Heart right ventricle (tissue), 16 donors: ENCODE data around the gene ATXN3. TPM values are rescaled to one million over a fixed set of nuclear protein-coding genes. Genes with fewer than 3 reads are reported as not detected.

Experiments
- ATAC-seq, 8 donors: fragments of 200-7000 bp; cut with Tn5 transposase; one replicate each; pipeline ENCODE4 v1.9.1; 2020; ENCODE audit warnings: mild to moderate bottlenecking in 8 of 8, moderate library complexity in 8 of 8, moderate number of reproducible peaks in 1 of 8
- DNase-seq, 2 donors: peaks; one replicate each; pipeline ENCODE4 v3.0.0-alpha.2; 2020
- H3K27ac ChIP-seq, 10 donors: fragments of 200-600 bp; sonication (generic) in 2 of 10; one replicate each; pipeline versions ENCODE4 v1.5.0 to v1.8.0; 2020 to 2022; ENCODE audit warnings: mild to moderate bottlenecking in 3 of 10
- H3K27me3 ChIP-seq, 7 donors: fragments of 200-600 bp; one replicate each; pipeline ENCODE4 v1.8.0; 2021 to 2022; ENCODE audit warnings: mild to moderate bottlenecking in 2 of 7
- H3K36me3 ChIP-seq, 9 donors: fragments of 200-600 bp; sonication (generic) in 1 of 9; one replicate each; pipeline versions ENCODE4 v1.5.0 to v1.8.0; 2020 to 2022; ENCODE audit warnings: mild to moderate bottlenecking in 2 of 9
- H3K4me1 ChIP-seq, 9 donors: fragments of 200-600 bp; sonication (generic) in 1 of 9; one replicate each; pipeline versions ENCODE4 v1.5.0 to v1.8.0; 2020 to 2022; ENCODE audit warnings: mild to moderate bottlenecking in 4 of 9
- H3K4me3 ChIP-seq, 10 donors: fragments of 200-600 bp; sonication (generic) in 2 of 10; one replicate each; pipeline versions ENCODE4 v1.5.0 to v1.8.0; 2020 to 2022; ENCODE audit warnings: mild to moderate bottlenecking in 7 of 10, moderate library complexity in 2 of 10
- H3K9me3 ChIP-seq, 11 donors: fragments of 200-600 bp in 10 of 11; sonication (generic) in 2 of 11; one replicate each; pipeline versions ENCODE4 v1.5.0 to v1.8.0; 2013 to 2022; ENCODE audit warnings: mild to moderate bottlenecking in 2 of 11, control low read depth in 1 of 11, moderate library complexity in 1 of 11
- WGBS, 2 donors: extraction: QIAGEN DNeasy Blood & Tissue Kit; methylation state at CpG; one replicate each; pipeline ENCODE4 v1.1.7; 2013; ENCODE audit warnings: inconsistent platforms in 1 of 2; 5-methylcytosine and 5-hydroxymethylcytosine counted together
- intact Hi-C, 10 donors: fragments of 100-400 bp; cut with DNase I; formaldehyde crosslinking; loops; one replicate each; pipeline versions ENCODE4 v1.11.1 to v1.14.2; 2022
- polyA plus RNA-seq, 2 donors: library from polyadenylated mRNA; stranded (reverse); fragments of 200-250 nt; gene quantifications; one replicate each; pipeline ENCODE4 v1.2.3, GENCODE V29; 2013
- total RNA-seq, 10 donors: library from RNA; stranded (reverse); fragmentation: NEBNext Ultra II Directional in 3 of 10; extraction: Animal tissue kit (Norgen Biotek cat#: 25700) in 3 of 10; gene quantifications; one replicate each; pipeline versions ENCODE4 v1.2.1 to v1.2.4, GENCODE V29; 2021 to 2023
- TF ChIP-seq, protein P1 (sequence below), 9 donors: fragments of 200-600 bp; sonication (generic) in 2 of 9; IDR thresholded peaks; one replicate each; pipeline versions ENCODE4 v1.5.0 to v1.8.0; 2021 to 2022; ENCODE audit warnings: antibody characterized with exemption in 9 of 9, mild to moderate bottlenecking in 5 of 9, moderate library complexity in 1 of 9
- donor health status: Arrhythmogenic right ventricular cardiomyopathy.
- donor health status: ischemic (EF 13 %, LVEDD 7.1; RV severe dilation, severe dysfunction).
- donor health status: healthy with polysubstance abuse.
- donor health status: DM: no; HTN: yes; CAD: no.
- donor health status: DM: no; HTN: no; CAD: no.
- donor health status: ischemic (EF 25% LVEDD 6.9; RV normal size, moderate dysfunction).
- donor health status: ischemic (EF 25% LVEDD 5.7; RV mildly dilated, moderate dysfunction).
- donor health status: healthy.
- donor health status: DM: yes; HTN: yes; CAD: no.
- donor health status: Ischemic cardiomyopathy.
- donor health status: ischemic (EF 35%, LVEDD 5.7; RV mildly dilated, moderate dysfunction).
- donor health status: nonischemic (EF 11% LVEDD 7.7; RV severe dilation, severe dysfunction).
- donor health status: DM: yes; HTN: yes; CAD: no.
- donor health status: PGD.
- donor health status: ischemic (EF 29% LVEDD 5.4; RV normal size, mild dysfunction).
- donor health status: nonischemic (EF 23%, LVEDD 6.1; RV moderate dilation, normal function).

The ATXN3 gene
- total and polyA plus RNA-seq, 12 donors, result 7.0 to 20.5 (median 16.3) TPM

GRCh38 chr14:92103363-92103989 lies 2.9 kb downstream of the ATXN3 start:
- intact Hi-C loops, result loop anchor here in 1 of 10 donors (10.0 kb wide), 1 partner anchor 59 kb away; the partner anchor contains the start of gene TRIP11

GRCh38 chr14:92099802-92100201 lies 6.6 kb downstream of the ATXN3 start:
- no peak for DNase-seq
- H3K4me3 ChIP-seq, result no peak overlapping the region
- H3K4me1 ChIP-seq, result peaks cover 0 to 51% (median 26%) of the 10 kb centered on the region in 9 donors

More at GRCh38 chr14:92103363-92103989, 2.9 kb downstream of the ATXN3 start:
- no peak for ATAC-seq
- H3K4me3 ChIP-seq, result no peak overlapping the region
- no peak overlapping the region for H3K27ac ChIP-seq
- TF ChIP-seq, protein P1, sequence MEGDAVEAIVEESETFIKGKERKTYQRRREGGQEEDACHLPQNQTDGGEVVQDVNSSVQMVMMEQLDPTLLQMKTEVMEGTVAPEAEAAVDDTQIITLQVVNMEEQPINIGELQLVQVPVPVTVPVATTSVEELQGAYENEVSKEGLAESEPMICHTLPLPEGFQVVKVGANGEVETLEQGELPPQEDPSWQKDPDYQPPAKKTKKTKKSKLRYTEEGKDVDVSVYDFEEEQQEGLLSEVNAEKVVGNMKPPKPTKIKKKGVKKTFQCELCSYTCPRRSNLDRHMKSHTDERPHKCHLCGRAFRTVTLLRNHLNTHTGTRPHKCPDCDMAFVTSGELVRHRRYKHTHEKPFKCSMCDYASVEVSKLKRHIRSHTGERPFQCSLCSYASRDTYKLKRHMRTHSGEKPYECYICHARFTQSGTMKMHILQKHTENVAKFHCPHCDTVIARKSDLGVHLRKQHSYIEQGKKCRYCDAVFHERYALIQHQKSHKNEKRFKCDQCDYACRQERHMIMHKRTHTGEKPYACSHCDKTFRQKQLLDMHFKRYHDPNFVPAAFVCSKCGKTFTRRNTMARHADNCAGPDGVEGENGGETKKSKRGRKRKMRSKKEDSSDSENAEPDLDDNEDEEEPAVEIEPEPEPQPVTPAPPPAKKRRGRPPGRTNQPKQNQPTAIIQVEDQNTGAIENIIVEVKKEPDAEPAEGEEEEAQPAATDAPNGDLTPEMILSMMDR (IDR thresholded peaks at IDR 0.05), result no peak
- WGBS, 2 donors, result 85 to 90% methylated on average over 7 of the region's 7 CpGs
- no peaks in the 10 kb centered on the region for H3K9me3 ChIP-seq
- peaks cover 3 to 62% (median 39%) of the 10 kb centered on the region in 9 donors for H3K4me1 ChIP-seq
- no peaks in the 10 kb centered on the region for H3K36me3 ChIP-seq
- H3K27me3 ChIP-seq, result no peaks in the 10 kb centered on the region
- no peak for DNase-seq

DNA sequence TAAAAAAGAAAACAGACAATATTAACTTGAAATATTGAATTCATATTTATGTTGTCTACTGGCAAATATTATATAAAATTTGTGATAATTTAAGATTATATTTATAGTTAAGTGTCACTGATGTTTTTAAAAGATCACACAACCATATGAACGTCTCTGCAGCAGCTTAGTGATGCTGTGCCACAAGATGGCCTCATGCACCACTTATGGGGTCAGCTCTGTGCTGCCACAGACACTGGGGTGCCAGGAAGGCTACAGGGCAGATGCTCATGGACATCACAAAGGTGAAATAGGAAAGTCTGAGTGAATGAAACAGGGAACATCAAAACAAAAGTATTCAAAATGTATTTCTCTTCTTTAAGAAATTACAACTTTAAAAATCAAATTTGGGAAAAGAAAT lies 13.1 kb downstream of the ATXN3 start:
- Histone ChIP-seq H3K36me3 (peaks cover 0 to 83% (median 22%) of the 10 kb centered on the region in 9 donors), H3K27ac (no peak overlapping the region), H3K9me3 (no peaks in the 10 kb centered on the region), H3K4me3 (no peak overlapping the region), H3K4me1 (peaks cover 0 to under 1% (median 0%) of the 10 kb centered on the region in 9 donors), H3K27me3 (no peaks in the 10 kb centered on the region)
- ATAC-seq (no peak), DNase-seq (no peak)
- intact Hi-C loops, result loop anchor here in 1 of 10 donors (10.0 kb wide), 1 partner anchor 49 kb away; the partner anchor contains the start of gene TRIP11
- TF ChIP-seq, protein P1 (IDR thresholded peaks at IDR 0.05), result no peak
- 44 to 47% methylated on average over 1 of the region's 1 CpG for WGBS, 2 donors

More at GRCh38 chr14:92099802-92100201, 6.6 kb downstream of the ATXN3 start:
- Histone ChIP-seq H3K36me3 (peaks cover 0 to 18% (median 14%) of the 10 kb centered on the region in 9 donors), H3K27ac (no peak overlapping the region), H3K9me3 (no peaks in the 10 kb centered on the region), H3K27me3 (no peaks in the 10 kb centered on the region)
- TF ChIP-seq, protein P1 (IDR thresholded peaks at IDR 0.05), result no peak
- intact Hi-C loops, result loop anchor here in 2 of 10 donors (10.0 kb wide), 1 partner anchor 55 kb away; the partner anchor contains the start of gene TRIP11 (in 2 of the 2)
- no peak for ATAC-seq

- DNase-seq (no peak), ATAC-seq (no peak)
- Histone ChIP-seq H3K9me3 (no peaks in the 10 kb centered on the region), H3K27me3 (no peaks in the 10 kb centered on the region), H3K4me3 (no peak overlapping the region), H3K27ac (no peak overlapping the region), H3K4me1 (no peaks in the 10 kb centered on the region), H3K36me3 (peaks cover 0 to 100% (median 22%) of the 10 kb centered on the region in 9 donors)
- 93 to 94% methylated on average over 5 of the region's 5 CpGs for WGBS, 2 donors
- intact Hi-C loops, result no loop called here
- TF ChIP-seq, protein P1 (IDR thresholded peaks at IDR 0.05), result no peak
These were observed 17.9 kb downstream of the ATXN3 start for GRCh38 chr14:92088494-92088893.
